Thyroid gland (tissue), 4 donors: Measurements from ENCODE around the gene PLEKHA6. TPM values are rescaled to one million over a fixed set of nuclear protein-coding genes. Genes with fewer than 3 reads are reported as not detected.

ENCODE experiments used
- DNase-seq, 2 donors: peaks; one replicate each; pipeline ENCODE4 v3.0.0-alpha.2; 2019
- H3K27ac ChIP-seq, 3 donors: fragments of 200-600 bp; sonication (generic); 1 replicate in 2 of 3; 2 replicates in 1 of 3; pipeline ENCODE4 v1.5.1; 2016 to 2019; ENCODE audit warnings: mild to moderate bottlenecking in 1 of 3, moderate library complexity in 1 of 3
- H3K27me3 ChIP-seq: fragments of 200-600 bp; sonication (generic); one replicate; pipeline ENCODE4 v1.5.1; 2019
- H3K36me3 ChIP-seq, 2 donors: fragments of 200-600 bp; sonication (generic); one replicate each; pipeline ENCODE4 v1.5.1; 2016 to 2019
- H3K4me1 ChIP-seq, 2 donors: fragments of 200-600 bp; sonication (generic); one replicate each; pipeline ENCODE4 v1.5.1; 2017 to 2019
- H3K4me3 ChIP-seq, 3 donors: fragments of 200-600 bp; sonication (generic); replicated peaks in 1 of 3; 1 replicate in 2 of 3; 2 replicates in 1 of 3; pipeline ENCODE4 v1.5.1; 2016; ENCODE audit warnings: mild to moderate bottlenecking in 1 of 3
- H3K9me3 ChIP-seq: fragments of 200-600 bp; sonication (generic); one replicate; pipeline ENCODE4 v1.5.1; 2017
- POLR2A ChIP-seq, 2 donors: fragments of 450-650 bp; IDR thresholded peaks; one replicate each; pipeline ENCODE4 v1.6.1; 2017; ENCODE audit warnings: antibody characterized with exemption in 2 of 2, mild to moderate bottlenecking in 2 of 2, moderate library complexity in 1 of 2
- WGBS, 2 donors: methylation state at CpG; one replicate each; pipeline ENCODE4 v1.1.5; 2017; 5-methylcytosine and 5-hydroxymethylcytosine counted together
- intact Hi-C: fragments of 100-400 bp; cut with DNase I; formaldehyde crosslinking; loops from one replicate; pipeline ENCODE4 v1.15.1; 2023
- total RNA-seq, 4 donors: library from RNA; depleted of rRNA; stranded (reverse); fragments of >200 nt; gene quantifications; one replicate each; pipeline ENCODE4 v1.2.3, GENCODE V29; 2016
- TF ChIP-seq, protein P1 (sequence below), 6 experiments: fragments of 200-600 bp in 3 of 6; fragments of 450-650 bp in 3 of 6; sonication (generic) in 3 of 6; IDR thresholded peaks; one replicate each; pipeline ENCODE4 v1.5.1; 2016 to 2019; ENCODE audit warnings: antibody characterized with exemption in 6 of 6, mild to moderate bottlenecking in 2 of 6, inconsistent platforms in 1 of 6, moderate library complexity in 1 of 6

The PLEKHA6 gene
- total RNA-seq, 4 donors from 2014 or later: 2.9 to 8.9 (median 4.0) TPM

DNA sequence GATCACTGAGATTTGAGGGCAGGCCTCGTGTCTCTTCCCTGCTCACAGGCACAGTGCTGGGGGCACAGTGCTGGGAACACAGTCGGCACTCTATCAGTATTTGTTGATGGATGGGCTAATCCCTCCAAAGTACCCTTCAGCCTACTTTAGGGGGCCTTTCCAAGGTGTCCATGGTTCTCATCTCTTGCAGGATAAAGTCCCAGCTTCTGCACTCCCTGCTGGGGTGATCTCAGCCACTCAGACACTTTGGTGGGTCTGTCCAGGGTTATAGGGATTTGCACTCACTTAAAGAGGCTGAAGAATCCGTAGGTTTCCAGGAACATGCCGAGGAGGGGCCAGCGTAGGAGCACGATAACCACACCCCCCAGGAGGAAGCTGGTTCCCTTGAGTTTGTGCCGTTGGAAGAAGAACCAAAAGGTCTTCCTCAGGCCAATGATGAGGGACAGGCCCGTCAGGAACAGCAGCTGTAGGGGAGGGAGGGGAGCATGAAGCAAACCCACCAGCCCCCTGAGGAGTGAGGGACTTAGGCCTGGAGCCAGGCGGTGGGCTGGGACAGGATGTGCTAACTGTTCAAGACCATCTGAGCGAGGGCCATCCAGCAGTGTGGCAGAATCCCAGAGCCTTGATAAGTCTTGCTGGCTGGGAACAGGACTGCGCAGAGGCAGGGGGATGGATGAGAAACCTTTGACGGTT is 158.2 kb downstream of the PLEKHA6 start:
- no peaks in the 10 kb centered on the region for H3K36me3 ChIP-seq
- WGBS, 2 donors: 79 to 88% methylated on average over 8 to 12 of the region's 12 CpGs
- H3K27ac ChIP-seq: no peak overlapping the region
- intact Hi-C loops: no loop called here
- H3K4me1 ChIP-seq: no peaks in the 10 kb centered on the region
- DNase-seq: no peak
- TF ChIP-seq, protein P1, sequence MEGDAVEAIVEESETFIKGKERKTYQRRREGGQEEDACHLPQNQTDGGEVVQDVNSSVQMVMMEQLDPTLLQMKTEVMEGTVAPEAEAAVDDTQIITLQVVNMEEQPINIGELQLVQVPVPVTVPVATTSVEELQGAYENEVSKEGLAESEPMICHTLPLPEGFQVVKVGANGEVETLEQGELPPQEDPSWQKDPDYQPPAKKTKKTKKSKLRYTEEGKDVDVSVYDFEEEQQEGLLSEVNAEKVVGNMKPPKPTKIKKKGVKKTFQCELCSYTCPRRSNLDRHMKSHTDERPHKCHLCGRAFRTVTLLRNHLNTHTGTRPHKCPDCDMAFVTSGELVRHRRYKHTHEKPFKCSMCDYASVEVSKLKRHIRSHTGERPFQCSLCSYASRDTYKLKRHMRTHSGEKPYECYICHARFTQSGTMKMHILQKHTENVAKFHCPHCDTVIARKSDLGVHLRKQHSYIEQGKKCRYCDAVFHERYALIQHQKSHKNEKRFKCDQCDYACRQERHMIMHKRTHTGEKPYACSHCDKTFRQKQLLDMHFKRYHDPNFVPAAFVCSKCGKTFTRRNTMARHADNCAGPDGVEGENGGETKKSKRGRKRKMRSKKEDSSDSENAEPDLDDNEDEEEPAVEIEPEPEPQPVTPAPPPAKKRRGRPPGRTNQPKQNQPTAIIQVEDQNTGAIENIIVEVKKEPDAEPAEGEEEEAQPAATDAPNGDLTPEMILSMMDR (IDR thresholded peaks at IDR 0.05): no peak
- no peak for TF ChIP-seq POLR2A (IDR thresholded peaks at IDR 0.05)
- H3K4me3 ChIP-seq: no peak overlapping the region
- no peaks in the 10 kb centered on the region for H3K9me3 ChIP-seq
- H3K27me3 ChIP-seq: no peaks in the 10 kb centered on the region

DNA sequence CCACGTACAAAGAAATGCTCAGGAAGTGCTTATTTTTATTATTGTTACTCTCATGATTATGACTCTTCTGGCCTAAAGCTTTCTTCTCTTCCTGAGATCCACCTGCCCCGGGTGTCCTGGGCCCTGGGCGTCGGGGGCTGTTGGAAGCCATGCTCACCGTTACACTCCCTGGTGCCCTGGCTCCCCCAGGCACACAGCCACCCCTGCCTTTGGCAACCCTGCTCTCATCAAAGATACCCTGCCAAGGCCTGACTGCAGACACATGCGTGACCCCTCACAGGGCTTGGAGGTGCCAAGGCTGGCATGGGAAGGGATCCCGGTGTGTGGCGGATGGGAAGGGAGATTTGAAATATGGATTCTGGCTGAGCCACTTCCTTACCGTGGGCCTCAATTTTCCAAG is 160.2 kb downstream of the PLEKHA6 start:
- Histone ChIP-seq H3K4me3 (no peak overlapping the region), H3K9me3 (no peaks in the 10 kb centered on the region), H3K27me3 (no peaks in the 10 kb centered on the region), H3K27ac (no peak overlapping the region), H3K4me1 (no peaks in the 10 kb centered on the region), H3K36me3 (no peaks in the 10 kb centered on the region)
- WGBS, 2 donors: 93 to 94% methylated on average over 8 to 9 of the region's 9 CpGs
- intact Hi-C loops: no loop called here
- DNase-seq: no peak
- TF ChIP-seq POLR2A (IDR thresholded peaks at IDR 0.05): no peak
- TF ChIP-seq, protein P1 (IDR thresholded peaks at IDR 0.05): no peak

DNA sequence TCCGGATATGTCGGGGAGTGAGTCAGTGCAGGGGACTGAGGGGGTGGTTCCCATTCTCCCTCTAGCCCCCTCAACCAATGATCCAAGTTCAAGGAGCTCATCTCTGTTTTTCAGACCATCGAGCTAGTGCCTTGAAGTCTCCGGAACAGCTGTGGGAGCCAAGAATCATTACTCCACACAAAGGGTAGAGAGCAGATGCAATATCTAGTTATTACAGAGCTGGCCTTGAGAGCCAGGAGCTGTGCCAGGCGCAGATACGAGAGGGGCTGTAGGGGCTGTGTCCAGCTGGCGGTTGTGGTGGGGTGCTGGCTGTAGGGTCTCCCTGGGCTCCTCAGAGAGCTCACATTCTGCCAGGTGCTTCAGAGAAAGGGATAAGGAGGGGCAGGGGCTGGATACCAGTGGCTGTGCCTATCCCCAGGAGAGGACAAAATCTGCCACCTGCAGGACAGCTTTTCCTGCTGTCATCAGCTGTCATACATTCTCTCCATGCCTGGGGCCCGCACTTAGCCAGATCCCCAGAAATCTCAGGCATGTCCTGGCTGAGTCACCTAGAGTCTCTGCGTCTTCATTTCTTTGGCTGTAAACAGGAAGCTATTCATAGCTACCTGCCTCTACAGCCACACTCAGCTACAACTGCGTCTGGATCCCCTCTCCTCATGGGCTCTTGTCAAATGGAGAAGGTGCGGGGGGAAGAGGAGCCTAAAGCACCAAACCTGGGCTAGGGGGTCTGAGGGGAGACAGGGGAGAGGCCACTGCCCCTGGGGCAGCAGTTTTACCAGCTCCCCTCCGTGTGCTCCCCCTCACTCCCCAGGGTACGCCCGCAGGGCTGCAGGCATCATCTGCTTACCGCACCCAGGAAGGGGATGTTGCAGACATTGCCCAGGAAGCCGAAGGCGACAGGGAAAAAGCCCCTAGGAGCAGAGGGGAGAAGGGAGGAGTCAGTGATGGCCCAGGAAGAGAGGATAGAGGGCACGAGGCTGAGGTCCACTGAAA is 161.1 kb downstream of the PLEKHA6 start:
- H3K27ac ChIP-seq: no peak overlapping the region
- no peaks in the 10 kb centered on the region for H3K36me3 ChIP-seq
- no peak for DNase-seq
- no peak overlapping the region for H3K4me3 ChIP-seq
- no peaks in the 10 kb centered on the region for H3K9me3 ChIP-seq
- no peak for TF ChIP-seq POLR2A (IDR thresholded peaks at IDR 0.05)
- no peaks in the 10 kb centered on the region for H3K4me1 ChIP-seq
- intact Hi-C loops: no loop called here
- WGBS, 2 donors: 60 to 67% methylated on average over 16 to 17 of the region's 18 CpGs
- no peaks in the 10 kb centered on the region for H3K27me3 ChIP-seq

DNA sequence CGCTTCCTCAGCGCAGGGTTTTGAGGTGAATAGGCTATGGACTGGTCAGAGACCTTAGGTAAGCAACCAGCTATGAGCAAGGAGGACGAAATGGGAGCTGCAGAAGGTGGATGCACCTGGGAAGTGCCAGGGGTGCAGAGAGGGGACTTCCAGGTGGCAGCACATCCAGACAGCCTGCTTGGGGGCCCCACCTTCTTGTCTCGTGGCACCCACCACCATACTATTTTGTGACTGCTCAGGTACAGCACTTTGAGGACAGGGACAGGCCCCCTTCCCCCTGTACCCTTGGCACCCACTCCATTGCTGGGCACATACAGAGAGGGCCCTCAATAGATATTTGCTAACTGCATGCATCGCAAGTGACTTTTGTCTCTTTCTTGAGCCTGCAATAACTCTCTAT is 162.7 kb downstream of the PLEKHA6 start:
- 83 to 86% methylated on average over 5 of the region's 5 CpGs for WGBS, 2 donors
- Histone ChIP-seq H3K4me1 (no peaks in the 10 kb centered on the region), H3K27ac (no peak overlapping the region), H3K36me3 (no peaks in the 10 kb centered on the region), H3K4me3 (no peak overlapping the region), H3K27me3 (no peaks in the 10 kb centered on the region), H3K9me3 (no peaks in the 10 kb centered on the region)
- no peak for DNase-seq
- intact Hi-C loops: no loop called here
- TF ChIP-seq, protein P1 (IDR thresholded peaks at IDR 0.05): no peak
- no peak for TF ChIP-seq POLR2A (IDR thresholded peaks at IDR 0.05)

DNA sequence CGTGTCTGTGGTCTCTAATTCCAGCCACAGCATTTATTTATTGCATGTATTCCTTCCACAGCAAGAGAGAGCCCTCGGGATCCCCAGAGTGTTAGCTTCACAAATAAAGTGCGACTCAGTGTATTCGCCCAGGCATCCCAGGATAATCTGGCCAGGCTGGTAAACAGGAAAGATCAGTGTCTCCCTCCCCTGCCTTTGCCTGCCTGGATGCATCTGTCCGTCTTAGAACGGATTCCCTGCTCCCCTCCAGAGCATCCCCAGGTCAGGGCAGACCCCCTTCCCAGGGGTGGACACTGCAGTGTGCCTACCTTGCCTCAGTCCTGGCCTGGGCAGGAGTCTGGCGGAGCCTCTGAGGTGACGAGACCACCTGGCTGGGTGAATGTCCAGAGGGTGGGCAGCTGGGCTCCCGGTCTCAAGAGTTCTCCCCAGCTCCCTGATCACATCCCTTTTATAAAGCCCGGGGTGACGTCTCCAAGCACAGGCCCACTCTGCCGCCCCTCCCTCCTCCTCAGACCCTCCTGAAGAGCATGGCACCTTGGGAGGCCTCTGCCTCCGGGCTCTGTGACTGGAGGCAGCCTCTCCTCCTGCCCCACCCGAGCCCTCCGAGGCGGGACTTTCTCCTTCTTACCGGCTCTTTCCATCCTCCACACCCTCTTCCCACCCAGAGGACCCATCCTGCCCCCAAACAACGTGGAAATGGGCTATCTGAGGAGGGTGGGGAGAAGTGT is 163.5 kb downstream of the PLEKHA6 start, which contains the start of gene KISS1:
TSS of gene KISS1 (minus strand) at position 424 of the 728 bp plus-strand sequence. CDS start 3,615 bp downstream, outside the sequence.
- Histone ChIP-seq H3K27ac (no peak within 1 kb of the TSS), H3K27me3 (no peaks in the 10 kb centered on the region), H3K36me3 (no peaks in the 10 kb centered on the region), H3K4me3 (no peak within 1 kb of the TSS), H3K9me3 (no peaks in the 10 kb centered on the region), H3K4me1 (no peaks in the 10 kb centered on the region)
- TF ChIP-seq POLR2A (IDR thresholded peaks at IDR 0.05): no peak
- TF ChIP-seq, protein P1 (IDR thresholded peaks at IDR 0.05): no peak
- intact Hi-C loops: no loop called here
- 25 to 42% methylated on average over 13 to 16 of the region's 18 CpGs for WGBS, 2 donors
- DNase-seq: no peak
